ENCODE results near the gene BHMT2. TPM values are rescaled to one million over a fixed set of nuclear protein-coding genes. Genes with fewer than 3 reads are reported as not detected.

The BHMT2 gene, protein sequence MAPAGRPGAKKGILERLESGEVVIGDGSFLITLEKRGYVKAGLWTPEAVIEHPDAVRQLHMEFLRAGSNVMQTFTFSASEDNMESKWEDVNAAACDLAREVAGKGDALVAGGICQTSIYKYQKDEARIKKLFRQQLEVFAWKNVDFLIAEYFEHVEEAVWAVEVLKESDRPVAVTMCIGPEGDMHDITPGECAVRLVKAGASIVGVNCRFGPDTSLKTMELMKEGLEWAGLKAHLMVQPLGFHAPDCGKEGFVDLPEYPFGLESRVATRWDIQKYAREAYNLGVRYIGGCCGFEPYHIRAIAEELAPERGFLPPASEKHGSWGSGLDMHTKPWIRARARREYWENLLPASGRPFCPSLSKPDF
- total RNA-seq = not detected in 2 replicates

GRCh38 chr5:79069488-79070349, at the start of gene BHMT2, which contains the start of gene DMGDH:
Gene BHMT2 (plus strand): TSS chr5:79069767. CDS start chr5:79069783, 16 bp downstream.
Gene DMGDH (minus strand): TSS chr5:79069674. CDS start chr5:79069620, 54 bp downstream.

DNA sequence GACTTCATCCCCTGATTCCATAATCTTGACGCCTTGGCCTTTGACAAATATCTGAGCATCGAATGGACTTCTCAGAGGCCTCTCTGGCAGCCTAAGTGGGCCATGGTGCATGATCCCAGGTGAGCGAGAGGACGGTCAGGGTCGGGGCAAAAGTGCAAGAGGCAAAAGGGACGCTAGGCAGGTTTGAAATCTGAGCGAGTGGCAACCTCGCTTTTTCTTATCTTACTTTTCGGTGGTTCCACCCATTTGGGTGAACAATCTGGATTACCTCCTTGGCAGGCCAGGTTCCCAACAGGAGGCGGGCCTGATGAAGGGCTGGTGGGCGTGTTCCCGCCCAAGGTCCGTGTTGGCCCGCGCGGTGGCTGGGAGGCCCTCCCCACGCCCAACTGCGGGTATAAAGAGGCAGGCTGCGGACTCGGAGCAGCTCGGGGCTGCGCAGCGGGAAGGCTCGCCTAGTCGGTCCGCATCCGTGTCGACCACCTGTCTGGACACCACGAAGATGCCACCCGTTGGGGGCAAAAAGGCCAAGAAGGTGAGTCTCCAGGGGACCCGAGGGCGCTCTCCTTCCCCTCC, 41.9 kb downstream of the BHMT2 start, which contains the start of gene BHMT:
Gene BHMT (plus strand): TSS at position 423 of the 573 bp plus-strand sequence. CDS start 77 bp downstream, at position 500.

Other genes with a start within 250 kb of the BHMT2 start
- 5.5 and 6.6 TPM in 2 replicates for gene ARSB, start 84.5 kb upstream of the BHMT2 start, total RNA-seq
- gene DMGDH, start 93 bp upstream of the BHMT2 start, total RNA-seq = not detected in 2 replicates
- gene BHMT, start 42.0 kb downstream of the BHMT2 start, total RNA-seq = not detected in 2 replicates
- gene JMY, start 166.4 kb downstream of the BHMT2 start, total RNA-seq = 4.2 TPM in 2 replicates

Measured in airway epithelial cell (primary cell).